Mucosa of stomach (tissue), 1 donor: ENCODE data around the gene RAB11FIP3.
A peak's percentile ranks its signal among the peaks of the same experiment; 100 is the strongest.
"Not testable (repeated sequence)": the region's sequence is repeated elsewhere in the genome, so short reads cannot be mapped to it uniquely, and the experiment has no call there.

Source experiments
- H3K27me3 ChIP-seq: one replicate; pipeline ENCODE4 v1.7.0; 2013; ENCODE audit warnings: mild to moderate bottlenecking, low read length; ENCODE audit not compliant: control insufficient read depth, insufficient read depth
- H3K36me3 ChIP-seq: one replicate; pipeline ENCODE4 v1.7.0; 2013; ENCODE audit warnings: low read length; ENCODE audit not compliant: control insufficient read depth, insufficient read depth
- H3K4me1 ChIP-seq: one replicate; pipeline ENCODE4 v1.7.0; 2013; ENCODE audit warnings: mild to moderate bottlenecking, low read length; ENCODE audit not compliant: control insufficient read depth, insufficient read depth
- H3K4me3 ChIP-seq: one replicate; pipeline ENCODE4 v1.7.0; 2013; ENCODE audit warnings: low read length
- H3K9ac ChIP-seq: one replicate; pipeline ENCODE4 v1.7.0; 2013; ENCODE audit warnings: mild to moderate bottlenecking, low read length, moderate library complexity
- H3K9me3 ChIP-seq: one replicate; pipeline ENCODE4 v1.7.0; 2013; ENCODE audit warnings: mild to moderate bottlenecking, low read length, moderate library complexity; ENCODE audit not compliant: control insufficient read depth
- donor health status: Pancreatic carcinoma.

The RAB11FIP3 gene

GRCh38 chr16:425082-425718, at the start of gene RAB11FIP3:
Gene RAB11FIP3 (plus strand): TSS chr16:425649. CDS start chr16:426007, 358 bp downstream.
- H3K4me1 ChIP-seq, result peaks cover 18% of the 10 kb centered on the region
- peak within 1 kb of the TSS; percentile 70 for H3K9ac ChIP-seq

DNA sequence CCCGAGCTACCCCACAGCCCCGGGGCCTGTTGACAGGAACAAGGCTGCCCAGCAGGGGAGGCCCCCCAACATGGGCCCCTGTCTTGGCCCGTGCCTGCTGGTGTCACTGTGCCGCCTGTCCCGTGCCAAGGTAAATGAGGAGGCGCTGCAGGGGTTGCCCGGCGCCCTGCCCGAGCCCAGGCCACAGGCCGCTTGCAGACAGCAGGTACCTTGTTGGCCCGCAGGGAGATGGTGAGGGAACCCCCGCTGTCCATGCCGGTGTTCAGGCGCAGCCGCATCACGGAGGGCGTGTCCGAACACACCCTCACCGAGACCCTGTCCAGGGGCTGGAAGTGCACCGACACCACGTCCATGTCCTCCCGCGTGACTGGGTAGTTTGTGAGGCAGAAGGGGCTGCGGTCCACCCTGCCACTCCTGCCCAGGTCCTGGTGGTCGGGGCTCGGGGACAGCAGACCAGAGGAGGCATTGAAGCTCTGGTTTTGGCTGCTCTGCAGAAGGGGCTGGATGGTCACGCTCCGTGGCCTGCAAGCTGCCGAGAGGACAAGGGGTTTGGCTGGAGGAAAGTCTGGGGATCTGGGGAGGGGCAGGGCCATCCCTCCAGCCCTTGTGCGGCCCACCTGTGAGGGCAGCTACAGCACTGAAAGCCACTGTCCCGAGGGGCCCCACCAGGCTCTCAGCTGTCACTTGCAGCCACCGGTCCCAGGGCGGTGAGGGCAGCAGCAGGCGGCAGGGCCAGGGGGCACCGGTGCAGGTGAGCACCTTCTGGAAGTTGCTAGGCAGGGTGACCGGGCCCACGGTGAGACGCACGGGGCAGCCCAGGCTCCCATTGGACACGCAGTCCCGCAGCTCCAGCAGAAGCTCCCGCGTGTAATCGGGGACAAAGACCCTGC, 49.3 kb upstream of the RAB11FIP3 start:
- Histone ChIP-seq H3K9me3 (no peaks in the 10 kb centered on the region), H3K4me1 (peaks cover 27% of the 10 kb centered on the region), H3K27me3 (no peaks in the 10 kb centered on the region), H3K4me3 (no peak overlapping the region), H3K9ac (no peak overlapping the region), H3K36me3 (peaks cover 10% of the 10 kb centered on the region)

More at GRCh38 chr16:425082-425718, at the start of gene RAB11FIP3:
- Histone ChIP-seq H3K27me3 (peaks cover 21% of the 10 kb centered on the region), H3K9me3 (no peaks in the 10 kb centered on the region), H3K36me3 (no peaks in the 10 kb centered on the region), H3K4me3 (peak within 1 kb of the TSS; percentile 36)

GRCh38 chr16:376817-377418, 48.5 kb upstream of the RAB11FIP3 start:
- no peaks in the 10 kb centered on the region for H3K9me3 ChIP-seq
- H3K4me1 ChIP-seq, result peaks cover 23% of the 10 kb centered on the region
- H3K9ac ChIP-seq, result no peak overlapping the region
- no peaks in the 10 kb centered on the region for H3K27me3 ChIP-seq
- H3K36me3 ChIP-seq, result peaks cover 10% of the 10 kb centered on the region
- no peak overlapping the region for H3K4me3 ChIP-seq

DNA sequence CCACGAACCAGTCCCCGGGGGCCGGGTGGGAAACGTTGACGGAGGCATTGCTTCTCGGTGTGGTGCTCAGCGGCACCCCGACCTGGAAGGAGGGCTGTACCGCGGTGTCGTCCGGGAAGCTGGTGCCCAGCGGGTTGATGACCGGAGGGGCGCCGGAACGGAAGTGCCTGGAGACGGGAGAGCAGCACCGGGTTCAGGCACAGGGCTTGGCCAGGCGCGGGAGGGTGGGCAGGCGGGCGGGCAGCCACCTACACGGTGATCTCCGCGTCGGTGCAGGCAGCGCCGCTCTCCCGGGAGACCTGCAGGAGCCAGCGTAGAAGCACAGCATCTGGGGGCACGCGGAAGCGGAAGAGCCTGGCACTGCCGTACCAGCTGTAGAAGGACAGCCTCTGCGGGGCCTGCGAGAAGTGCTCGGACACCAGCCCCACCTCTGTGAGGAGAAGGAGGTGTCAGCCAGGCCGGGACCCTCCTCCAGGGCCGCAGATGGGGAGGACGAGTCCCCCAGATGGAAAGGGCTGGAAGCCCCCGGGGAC, 48.0 kb upstream of the RAB11FIP3 start:
- H3K9me3 ChIP-seq, result no peaks in the 10 kb centered on the region
- H3K4me1 ChIP-seq, result peaks cover 23% of the 10 kb centered on the region
- H3K4me3 ChIP-seq, result no peak overlapping the region
- H3K27me3 ChIP-seq, result no peaks in the 10 kb centered on the region
- H3K9ac ChIP-seq, result no peak overlapping the region
- H3K36me3 ChIP-seq, result peaks cover 10% of the 10 kb centered on the region

DNA sequence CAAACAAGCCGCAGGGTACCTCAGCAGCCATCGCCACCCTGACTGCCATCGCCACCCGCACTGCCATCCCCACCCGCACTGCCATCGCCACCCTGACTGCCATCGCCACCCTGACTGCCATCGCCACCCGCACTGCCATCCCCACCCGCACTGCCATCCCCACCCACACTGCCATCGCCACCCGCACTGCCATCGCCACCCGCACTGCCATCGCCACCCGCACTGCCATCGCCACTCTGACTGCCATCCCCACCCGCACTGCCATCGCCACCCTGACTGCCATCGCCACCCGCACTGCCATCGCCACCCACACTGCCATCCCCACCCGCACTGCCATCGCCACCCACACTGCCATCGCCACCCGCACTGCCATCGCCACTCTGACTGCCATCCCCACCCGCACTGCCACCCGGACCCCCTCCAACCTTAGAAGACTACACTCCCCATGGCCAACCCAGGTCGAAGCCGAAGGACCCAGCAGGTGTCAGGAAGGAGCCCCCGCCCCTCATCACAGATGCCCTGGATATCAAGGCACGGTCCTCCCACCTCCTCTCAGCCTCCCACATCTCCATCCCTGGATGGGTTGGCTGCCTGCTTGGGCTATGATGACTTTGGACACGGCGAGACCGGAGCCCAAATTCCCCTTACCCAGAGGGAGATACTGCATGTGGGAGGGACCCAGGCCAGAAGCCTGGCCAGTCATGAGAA, 47.2 kb upstream of the RAB11FIP3 start:
- not testable (repeated sequence) for H3K4me3 ChIP-seq, H3K27me3 ChIP-seq, H3K9ac ChIP-seq, H3K9me3 ChIP-seq
- H3K4me1 ChIP-seq, result peaks cover 25% of the 10 kb centered on the region
- peaks cover 10% of the 10 kb centered on the region for H3K36me3 ChIP-seq

DNA sequence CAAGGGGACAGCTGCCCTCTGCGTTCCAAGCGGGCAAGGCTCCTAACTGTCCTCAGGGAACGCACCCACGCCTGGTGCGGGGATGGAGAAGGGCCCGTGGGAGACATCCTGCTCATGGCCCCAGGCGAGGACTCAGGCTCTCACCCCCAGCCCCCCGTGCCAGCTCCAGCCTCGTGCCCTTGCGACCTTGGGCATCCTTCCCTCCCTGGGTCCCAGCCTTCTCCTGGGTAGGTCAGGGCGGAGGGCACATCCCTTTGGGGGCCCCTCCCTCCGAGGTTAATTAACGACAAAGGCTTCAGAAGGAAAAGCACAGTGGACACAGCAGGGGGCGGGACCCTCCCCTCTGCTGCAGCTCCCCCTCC, 46.6 kb upstream of the RAB11FIP3 start:
- Histone ChIP-seq H3K9ac (no peak overlapping the region), H3K9me3 (no peaks in the 10 kb centered on the region), H3K27me3 (no peaks in the 10 kb centered on the region), H3K4me1 (peaks cover 29% of the 10 kb centered on the region), H3K36me3 (peaks cover 10% of the 10 kb centered on the region), H3K4me3 (no peak overlapping the region)

DNA sequence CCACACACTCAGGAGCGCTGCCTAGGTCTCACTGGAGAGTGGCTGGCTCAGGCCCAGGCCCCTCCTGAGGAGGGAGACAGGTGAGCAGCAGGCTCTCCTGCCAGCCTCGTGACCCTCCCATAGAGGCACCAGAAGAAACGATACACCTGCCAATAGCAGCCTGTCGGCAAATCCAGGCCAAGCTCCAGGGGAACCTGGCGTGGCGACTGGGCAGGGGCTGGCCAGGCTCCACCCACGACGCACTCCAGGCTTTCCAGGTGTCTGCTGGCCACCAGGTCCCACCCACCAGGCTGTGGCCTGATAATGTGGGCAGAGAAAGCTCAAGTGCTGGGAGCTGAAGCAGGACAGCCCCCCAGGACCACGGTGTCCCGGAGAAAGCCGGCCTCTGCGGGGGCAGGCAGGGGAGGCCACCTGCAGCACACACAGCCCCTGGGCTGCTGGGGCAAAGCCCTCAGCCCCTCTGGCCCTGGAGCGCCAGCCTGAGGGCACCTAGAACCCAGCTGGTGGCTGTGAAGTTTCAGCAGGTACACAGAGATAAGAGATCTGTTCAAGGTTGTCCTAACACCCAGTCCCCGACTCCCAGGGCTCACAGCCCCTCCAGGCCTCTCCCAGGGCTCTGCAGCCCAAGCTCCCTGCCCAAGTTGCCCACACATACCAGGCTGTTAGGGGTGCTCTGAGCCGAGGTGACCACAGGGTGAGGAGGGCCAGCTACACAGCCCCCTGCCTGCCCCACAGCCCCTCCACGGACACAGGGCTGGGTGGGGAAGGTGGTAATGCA, 46.1 kb upstream of the RAB11FIP3 start:
- Histone ChIP-seq H3K9ac (peak overlapping the region; percentile 57), H3K36me3 (peaks cover 10% of the 10 kb centered on the region), H3K9me3 (no peaks in the 10 kb centered on the region), H3K4me1 (peaks cover 29% of the 10 kb centered on the region), H3K4me3 (no peak overlapping the region), H3K27me3 (no peaks in the 10 kb centered on the region)

- no peaks in the 10 kb centered on the region for H3K27me3 ChIP-seq
- peak overlapping the region; percentile 80 for H3K9ac ChIP-seq
- no peak overlapping the region for H3K4me3 ChIP-seq
- H3K9me3 ChIP-seq, result no peaks in the 10 kb centered on the region
- H3K4me1 ChIP-seq, result peaks cover 29% of the 10 kb centered on the region
- peaks cover 10% of the 10 kb centered on the region for H3K36me3 ChIP-seq
Measured at GRCh38 chr16:379961-380761, 45.3 kb upstream of the RAB11FIP3 start.

- peak overlapping the region; percentile 80 for H3K9ac ChIP-seq
- H3K36me3 ChIP-seq, result peaks cover 10% of the 10 kb centered on the region
- peak overlapping the region; percentile 50 for H3K4me3 ChIP-seq
- H3K27me3 ChIP-seq, result no peaks in the 10 kb centered on the region
- H3K4me1 ChIP-seq, result peaks cover 29% of the 10 kb centered on the region
- H3K9me3 ChIP-seq, result no peaks in the 10 kb centered on the region
Measured at GRCh38 chr16:380762-381011, 44.8 kb upstream of the RAB11FIP3 start.

DNA sequence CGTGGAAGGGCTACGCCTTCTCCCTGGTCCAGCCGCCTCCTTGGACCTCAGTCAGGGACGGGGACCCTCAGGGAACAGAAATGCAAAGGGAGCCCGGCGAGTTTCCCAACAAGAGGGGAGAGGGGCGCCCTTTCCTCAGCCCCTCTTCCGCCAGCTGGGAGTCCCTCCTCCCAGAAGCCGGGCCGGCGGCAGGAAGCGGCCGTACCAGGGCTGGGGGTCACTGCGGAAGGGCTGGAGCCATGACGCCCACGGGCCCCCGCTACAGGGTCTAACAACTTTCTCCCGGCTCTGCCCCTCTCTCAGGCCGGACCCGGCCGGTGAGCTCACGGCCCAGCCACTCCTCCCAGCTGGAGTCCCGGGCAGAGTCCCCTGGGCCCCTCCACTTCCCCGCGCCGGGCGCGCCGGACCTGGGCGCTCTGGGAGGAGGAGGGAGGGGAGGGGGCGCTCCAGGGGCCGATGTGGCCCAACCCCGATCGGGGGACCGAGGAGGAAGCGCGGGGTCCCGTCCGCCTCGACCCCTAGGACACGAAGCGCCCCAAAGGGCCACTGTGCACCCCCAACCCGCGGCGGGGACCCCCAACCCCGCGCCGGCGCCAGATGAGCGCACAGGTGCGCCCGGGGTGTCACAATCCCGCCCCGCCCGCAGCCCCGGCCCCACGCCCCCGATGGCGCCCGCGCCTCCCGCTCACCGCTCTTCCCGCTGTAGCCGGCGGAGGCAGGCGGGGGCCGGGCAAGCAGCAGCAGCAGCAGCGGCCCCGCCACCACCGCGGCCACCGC, 44.2 kb upstream of the RAB11FIP3 start:
- H3K4me1 ChIP-seq, result peaks cover 29% of the 10 kb centered on the region
- peak overlapping the region; percentile 80 for H3K9ac ChIP-seq
- H3K4me3 ChIP-seq, result peak overlapping the region; percentile 50
- peaks cover 7% of the 10 kb centered on the region for H3K36me3 ChIP-seq
- H3K9me3 ChIP-seq, result no peaks in the 10 kb centered on the region
- no peaks in the 10 kb centered on the region for H3K27me3 ChIP-seq
